GM12878 (cell line): Measurements from ENCODE around the gene USF1. TPM values are rescaled to one million over a fixed set of nuclear protein-coding genes. Genes with fewer than 3 reads are reported as not detected.

Source experiments
- BCL11A ChIP-seq: IDR thresholded peaks from 2 replicates; pipeline ENCODE4 v1.6.1; 2011; ENCODE audit warnings: low read depth, low read length
- BHLHE40 ChIP-seq, 2 experiments: fragments of 450-650 bp in 1 of 2; IDR thresholded peaks; 2 replicates each; pipeline ENCODE4 v1.6.1; 2011 to 2017; ENCODE audit warnings: low read depth in 2 of 2, borderline replicate concordance in 1 of 2, improper control_type of control experiment in 1 of 2, low read length in 1 of 2, mild to moderate bottlenecking in 1 of 2
- CEBPB ChIP-seq, 2 experiments: fragments of 150-350 bp in 1 of 2; IDR thresholded peaks; 2 replicates each; pipeline ENCODE4 v1.6.1; 2012 to 2014; ENCODE audit warnings: low read depth in 2 of 2, low read length in 2 of 2, borderline replicate concordance in 1 of 2, inconsistent platforms in 1 of 2
- CHD1 ChIP-seq: IDR thresholded peaks from 2 replicates; pipeline ENCODE4 v1.6.1; 2012; ENCODE audit warnings: low read depth, low read length, improper control_type of control experiment
- CHD2 ChIP-seq: IDR thresholded peaks from 2 replicates; pipeline ENCODE4 v1.6.1; 2011; ENCODE audit warnings: low read depth, low read length, improper control_type of control experiment, borderline replicate concordance
- CTCF ChIP-seq, 3 experiments: IDR thresholded peaks in 2 of 3; conservative IDR thresholded peaks in 1 of 3; 2 replicates each; pipeline ENCODE4 v1.5.1; 2011; ENCODE audit warnings: low read depth in 3 of 3, low read length in 3 of 3, mild to moderate bottlenecking in 3 of 3, control low read depth in 2 of 3, moderate library complexity in 2 of 3, inconsistent platforms in 1 of 3, mixed read lengths in 1 of 3; ENCODE audit not compliant: control insufficient read depth in 2 of 3, insufficient read depth in 1 of 3; ENCODE audit errors: extremely low read depth in 1 of 3
- ETV6 ChIP-seq, 2 experiments: fragments of 450-650 bp in 1 of 2; IDR thresholded peaks in 1 of 2; conservative IDR thresholded peaks in 1 of 2; 2 replicates each; pipeline ENCODE4 v1.6.1; 2014; ENCODE audit warnings: antibody characterized with exemption in 1 of 2, borderline replicate concordance in 1 of 2, low read depth in 1 of 2, mild to moderate bottlenecking in 1 of 2, moderate library complexity in 1 of 2
- KDM1A ChIP-seq: fragments of 200-600 bp; sonication (generic); IDR thresholded peaks from 2 replicates; pipeline ENCODE4 v1.6.1; 2016; ENCODE audit warnings: borderline replicate concordance
- MYB ChIP-seq: fragments of 150-350 bp; IDR thresholded peaks from 2 replicates; pipeline ENCODE4 v1.6.1; 2014; ENCODE audit warnings: mild to moderate bottlenecking, low read depth, low read length, borderline replicate concordance
- NFYA ChIP-seq: IDR thresholded peaks from 2 replicates; pipeline ENCODE4 v1.6.1; 2011; ENCODE audit warnings: low read depth, mild to moderate bottlenecking, low read length, improper control_type of control experiment, borderline replicate concordance
- RAD51 ChIP-seq: fragments of 450-650 bp; IDR thresholded peaks from 2 replicates; pipeline ENCODE4 v1.6.1; 2016; ENCODE audit warnings: moderate library complexity, mild to moderate bottlenecking, inconsistent platforms
- RFX5 ChIP-seq: IDR thresholded peaks from 2 replicates; pipeline ENCODE4 v1.6.1; 2011; ENCODE audit warnings: low read depth, low read length, improper control_type of control experiment
- SMARCA5 ChIP-seq: fragments of 450-650 bp; IDR thresholded peaks from 2 replicates; pipeline ENCODE4 v1.6.1; 2017; ENCODE audit warnings: mild to moderate bottlenecking
- SP1 ChIP-seq: IDR thresholded peaks from one replicate; pipeline ENCODE4 v1.6.1; 2011; ENCODE audit warnings: low read depth, low read length
- STAT3 ChIP-seq: IDR thresholded peaks from 2 replicates; pipeline ENCODE4 v1.6.1; 2011; ENCODE audit warnings: low read depth, low read length, improper control_type of control experiment
- SUZ12 ChIP-seq: fragments of 200-600 bp; sonication (generic); IDR thresholded peaks from one replicate; pipeline ENCODE4 v1.6.1; 2018; ENCODE audit warnings: antibody characterized with exemption, mild to moderate bottlenecking; ENCODE audit not compliant: unreplicated experiment
- TCF12 ChIP-seq: IDR thresholded peaks from 2 replicates; pipeline ENCODE4 v1.6.1; 2011; ENCODE audit warnings: low read depth, mild to moderate bottlenecking, low read length
- YY1 ChIP-seq: IDR thresholded peaks from 2 replicates; pipeline ENCODE4 v1.6.1; 2011; ENCODE audit warnings: low read depth, mild to moderate bottlenecking, low read length
- ZBTB11 ChIP-seq: fragments of 450-650 bp; formaldehyde crosslinking; IDR thresholded peaks from 2 replicates; pipeline ENCODE4 v1.5.0; 2022; ENCODE audit warnings: mild to moderate bottlenecking, missing genetic modification characterization
- ZBTB40 ChIP-seq: fragments of 450-650 bp; IDR thresholded peaks from 2 replicates; pipeline ENCODE4 v1.6.1; 2016; ENCODE audit warnings: mild to moderate bottlenecking, moderate library complexity, borderline replicate concordance
- ZZZ3 ChIP-seq: IDR thresholded peaks from 2 replicates; pipeline ENCODE4 v1.6.1; 2011; ENCODE audit warnings: low read depth; ENCODE audit not compliant: control insufficient read depth, insufficient read length
- polyA plus RNA-seq, 11 experiments: library from polyadenylated mRNA; depleted of rRNA in 4 of 11; unstranded in 6 of 11; stranded (reverse) in 5 of 11; fragments of >200 nt; fragmentation: Nextera tagmentation in 4 of 11; fragmentation: Illumina TruSeq in 1 of 11; extraction: Ambion mirVana in 4 of 11; extraction: Trizol in 1 of 11; gene quantifications; 1 replicate in 1 of 11; 2 replicates in 10 of 11; pipeline versions ENCODE4 v1.2.1 to v1.2.3, GENCODE V29; 2011 to 2016; ENCODE audit warnings: inconsistent platforms in 2 of 11, missing spikeins in 2 of 11, low read depth in 1 of 11
- total RNA-seq, 4 experiments: library from RNA; depleted of rRNA in 3 of 4; stranded (reverse); fragments of >200 nt in 3 of 4; fragmentation: Illumina TruSeq in 1 of 4; extraction: Trizol in 1 of 4; gene quantifications; 2 replicates each; pipeline versions ENCODE4 v1.2.1 to v1.2.3, GENCODE V29; 2013 to 2021

Gene USF1
- total and polyA plus RNA-seq, 10 of the 15 experiments (the other 5 are each of a cell fraction or from before 2014, with no cell fraction given), result 9.4 to 92.1 (median 53.5) TPM

GRCh38 chr1:161020509-161021164 lies 25.1 kb downstream of the USF1 start, which contains the start of gene F11R (continued):
- no peak for TF ChIP-seq ZBTB40
- TF ChIP-seq ZZZ3, result no peak
- peak in 1 of 2 experiments; percentile 34; a peak in 1 of 4 replicates for TF ChIP-seq BHLHE40 (IDR thresholded peaks at IDR 0.05; ENCODE audit: borderline replicate concordance in 1 of 2, low read depth in 2 of 2, low read length in 1 of 2)
- no peak for TF ChIP-seq MYB
- TF ChIP-seq KDM1A, result no peak
- TF ChIP-seq RAD51, result no peak
- TF ChIP-seq SMARCA5, result peak; percentile 69; the same call in 1 of the 2 replicates
- peak in 1 of 3 experiments; percentile 15; a peak in 2 of 6 replicates for TF ChIP-seq CTCF (IDR thresholded peaks at IDR 0.05 in 2 of 3, conservative IDR thresholded peaks at IDR 0.05 in 1 of 3; ENCODE audit: control insufficient read depth in 2 of 3, extremely low read depth in 1 of 3, insufficient read depth in 1 of 3, low read depth in 3 of 3, low read length in 3 of 3)
- TF ChIP-seq TCF12, result 0 out of 2 replicates have a peak, but pooled peaks have one; percentile 42
- no peak for TF ChIP-seq ETV6 (conservative IDR thresholded peaks at IDR 0.05 in 1 of 2, IDR thresholded peaks at IDR 0.05 in 1 of 2; ENCODE audit: borderline replicate concordance in 1 of 2, low read depth in 1 of 2)
- TF ChIP-seq STAT3, result no peak
- no peak for TF ChIP-seq CHD1
- no peak for TF ChIP-seq NFYA
- TF ChIP-seq SP1, result no peak
- no peak for TF ChIP-seq SUZ12
- no peak for TF ChIP-seq ZBTB11 (CRISPR knock-in tag)
- TF ChIP-seq YY1, result peak; percentile 0; the same call in 1 of the 2 replicates
- TF ChIP-seq BCL11A, result no peak
- TF ChIP-seq CEBPB (IDR thresholded peaks at IDR 0.05; ENCODE audit: borderline replicate concordance in 1 of 2, low read depth in 2 of 2, low read length in 2 of 2), result no peak
- TF ChIP-seq CHD2, result peak; percentile 78; the same call in 1 of the 2 replicates
- TF ChIP-seq RFX5, result no peak
